Measurements from ENCODE around the gene DDX56.

DNA sequence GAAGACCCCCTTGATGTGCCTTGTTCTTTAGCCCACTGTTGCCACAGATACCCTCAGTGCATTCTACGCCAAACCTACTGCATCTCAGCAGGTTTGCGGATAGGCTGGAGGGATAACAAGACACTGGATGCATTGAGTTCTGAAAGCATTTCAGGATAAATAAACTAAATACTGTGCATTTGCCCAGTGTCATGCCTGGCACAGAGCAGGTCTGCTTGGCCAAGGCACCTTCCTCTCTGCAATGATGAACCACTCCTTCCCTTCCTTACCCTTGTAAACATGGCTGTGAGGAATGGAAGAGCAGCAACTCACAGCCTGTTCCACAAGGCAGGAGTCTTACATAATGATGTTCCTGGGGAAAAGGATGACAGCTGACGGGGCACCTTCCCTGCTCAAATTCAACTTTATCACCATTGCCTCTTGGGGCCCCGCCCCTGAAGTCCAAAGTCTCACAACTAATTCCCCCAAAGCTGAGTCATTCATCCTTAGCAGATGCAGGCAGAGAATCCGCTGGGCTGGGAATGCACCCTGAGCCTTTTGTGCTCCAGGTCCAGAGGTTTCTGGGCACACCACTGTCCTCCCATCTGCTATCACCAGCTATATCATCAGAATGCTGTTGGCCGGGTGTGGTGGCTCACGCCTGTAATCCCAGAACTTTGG is 11.6 kb downstream of the DDX56 start:
- TF ChIP-seq, protein P1, sequence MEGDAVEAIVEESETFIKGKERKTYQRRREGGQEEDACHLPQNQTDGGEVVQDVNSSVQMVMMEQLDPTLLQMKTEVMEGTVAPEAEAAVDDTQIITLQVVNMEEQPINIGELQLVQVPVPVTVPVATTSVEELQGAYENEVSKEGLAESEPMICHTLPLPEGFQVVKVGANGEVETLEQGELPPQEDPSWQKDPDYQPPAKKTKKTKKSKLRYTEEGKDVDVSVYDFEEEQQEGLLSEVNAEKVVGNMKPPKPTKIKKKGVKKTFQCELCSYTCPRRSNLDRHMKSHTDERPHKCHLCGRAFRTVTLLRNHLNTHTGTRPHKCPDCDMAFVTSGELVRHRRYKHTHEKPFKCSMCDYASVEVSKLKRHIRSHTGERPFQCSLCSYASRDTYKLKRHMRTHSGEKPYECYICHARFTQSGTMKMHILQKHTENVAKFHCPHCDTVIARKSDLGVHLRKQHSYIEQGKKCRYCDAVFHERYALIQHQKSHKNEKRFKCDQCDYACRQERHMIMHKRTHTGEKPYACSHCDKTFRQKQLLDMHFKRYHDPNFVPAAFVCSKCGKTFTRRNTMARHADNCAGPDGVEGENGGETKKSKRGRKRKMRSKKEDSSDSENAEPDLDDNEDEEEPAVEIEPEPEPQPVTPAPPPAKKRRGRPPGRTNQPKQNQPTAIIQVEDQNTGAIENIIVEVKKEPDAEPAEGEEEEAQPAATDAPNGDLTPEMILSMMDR (conservative IDR thresholded peaks at IDR 0.05; ENCODE audit: low read depth, low read length) = no peak
- TF ChIP-seq EZH2phosphoT487 (IDR thresholded peaks at IDR 0.05; ENCODE audit: borderline replicate concordance, low read length) (no peak), EZH2 (IDR thresholded peaks at IDR 0.05; ENCODE audit: low read length, unreplicated experiment) (no peak)
